Measurements from ENCODE around the gene SLC44A3. TPM values are rescaled to one million over a fixed set of nuclear protein-coding genes. Genes with fewer than 3 reads are reported as not detected.

The SLC44A3 gene
- polyA plus RNA-seq, 2 of the 4 experiments (the other 2 are of a cell fraction) = 1.9 to 5.4 TPM

DNA sequence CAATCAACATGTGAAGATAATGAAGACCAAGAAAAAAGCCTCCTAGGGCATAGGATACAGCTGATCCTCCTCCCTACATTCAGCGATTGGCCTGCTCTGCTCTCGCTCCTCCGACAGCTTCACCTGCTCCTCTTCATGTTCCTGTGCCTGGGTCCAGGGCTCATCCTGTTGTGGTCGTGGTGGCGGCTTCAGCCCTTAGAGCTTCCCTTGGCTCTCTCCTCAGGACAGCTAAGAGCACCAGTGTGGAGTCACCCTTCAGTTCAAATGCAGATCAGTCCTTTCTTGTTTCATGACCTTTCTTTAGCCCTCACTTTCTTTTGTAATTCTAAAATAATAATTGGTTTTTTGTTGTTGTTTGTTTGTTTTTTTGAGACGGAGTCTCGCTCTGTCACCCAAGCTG, 88.0 kb downstream of the SLC44A3 start:
- H3K4me3 ChIP-seq = no peak overlapping the region
- DNase-seq (ENCODE audit: low read depth in 1 of 2, low spot score in 1 of 2) (no peak), FAIRE-seq (no peak), ATAC-seq (no peak)
- H3K4me1 ChIP-seq = peaks cover 13% of the 10 kb centered on the region; the same call in 2 of the 3 replicates
- no peak overlapping the region for H3K27ac ChIP-seq
- no peaks in the 10 kb centered on the region for H3K9me3 ChIP-seq
- 95% methylated on average over 7 of the region's 7 CpGs for WGBS (ENCODE audit: missing lambda C conversion rate)
- ChIA-PET POLR2A (no interaction called here), CTCF (interaction anchor here (2.1 to 4.3 kb wide), 2 partner anchors 54 to 120 kb away, joined by 6 to 19 read pairs; no protein-coding TSS in a partner anchor)
- no peak for TF ChIP-seq MAFK (IDR thresholded peaks at IDR 0.05; ENCODE audit: partially characterized antibody)
- TF ChIP-seq, protein P1, sequence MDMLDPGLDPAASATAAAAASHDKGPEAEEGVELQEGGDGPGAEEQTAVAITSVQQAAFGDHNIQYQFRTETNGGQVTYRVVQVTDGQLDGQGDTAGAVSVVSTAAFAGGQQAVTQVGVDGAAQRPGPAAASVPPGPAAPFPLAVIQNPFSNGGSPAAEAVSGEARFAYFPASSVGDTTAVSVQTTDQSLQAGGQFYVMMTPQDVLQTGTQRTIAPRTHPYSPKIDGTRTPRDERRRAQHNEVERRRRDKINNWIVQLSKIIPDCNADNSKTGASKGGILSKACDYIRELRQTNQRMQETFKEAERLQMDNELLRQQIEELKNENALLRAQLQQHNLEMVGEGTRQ (IDR thresholded peaks at IDR 0.05) = no peak
- TF ChIP-seq, protein P2, sequence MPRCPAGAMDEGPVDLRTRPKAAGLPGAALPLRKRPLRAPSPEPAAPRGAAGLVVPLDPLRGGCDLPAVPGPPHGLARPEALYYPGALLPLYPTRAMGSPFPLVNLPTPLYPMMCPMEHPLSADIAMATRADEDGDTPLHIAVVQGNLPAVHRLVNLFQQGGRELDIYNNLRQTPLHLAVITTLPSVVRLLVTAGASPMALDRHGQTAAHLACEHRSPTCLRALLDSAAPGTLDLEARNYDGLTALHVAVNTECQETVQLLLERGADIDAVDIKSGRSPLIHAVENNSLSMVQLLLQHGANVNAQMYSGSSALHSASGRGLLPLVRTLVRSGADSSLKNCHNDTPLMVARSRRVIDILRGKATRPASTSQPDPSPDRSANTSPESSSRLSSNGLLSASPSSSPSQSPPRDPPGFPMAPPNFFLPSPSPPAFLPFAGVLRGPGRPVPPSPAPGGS (IDR thresholded peaks at IDR 0.05) = no peak
- no peak for TF ChIP-seq MAZ (IDR thresholded peaks at IDR 0.05; ENCODE audit: borderline replicate concordance, low read depth, low read length)
- no peak for TF ChIP-seq KDM1A (IDR thresholded peaks at IDR 0.05; ENCODE audit: low read depth)
- TF ChIP-seq HDAC2 (IDR thresholded peaks at IDR 0.05) = no peak
- no peak for TF ChIP-seq TP53 (CRISPR knock-in tag; IDR thresholded peaks at IDR 0.05)
- TF ChIP-seq KDM5A (IDR thresholded peaks at IDR 0.05) = no peak
- no peak overlapping the region for H3K4me2 ChIP-seq

DNA sequence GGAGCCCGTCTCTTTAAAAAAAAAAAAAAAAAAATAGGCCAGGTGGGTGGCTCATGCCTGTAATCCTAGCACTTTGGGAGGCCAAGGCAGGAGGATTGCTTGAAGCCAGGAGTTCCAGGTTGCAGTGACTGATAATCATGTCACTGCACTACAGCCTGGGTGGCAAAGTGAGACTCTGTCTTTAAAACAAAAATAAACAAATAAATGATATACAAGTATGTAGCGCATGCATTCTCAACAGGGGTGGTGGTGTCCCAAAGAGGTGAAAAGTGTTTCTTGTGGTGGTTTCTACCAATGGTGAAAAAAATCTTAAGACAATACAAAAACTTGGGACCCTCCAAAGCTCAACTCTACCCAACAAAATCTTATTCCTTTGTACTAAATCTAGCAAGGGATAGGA, 88.8 kb downstream of the SLC44A3 start:
- FAIRE-seq = no peak
- ChIA-PET CTCF (interaction anchor here (0.6 to 4.3 kb wide), 7 partner anchors 12 to 156 kb away, joined by 3 to 19 read pairs (median 5); no protein-coding TSS in a partner anchor), POLR2A (no interaction called here)
- DNase-seq (ENCODE audit: low read depth in 1 of 2, low spot score in 1 of 2) = no peak
- Histone ChIP-seq H3K4me1 (peaks cover 5% of the 10 kb centered on the region; the same call in 2 of the 3 replicates), H3K27ac (no peak overlapping the region), H3K4me2 (no peak overlapping the region), H3K9me3 (no peaks in the 10 kb centered on the region), H3K4me3 (no peak overlapping the region)
- 95% methylated on average over 2 of the region's 2 CpGs for WGBS (ENCODE audit: missing lambda C conversion rate)
- no peak for ATAC-seq
- no peak for TF ChIP-seq HOXA7 (CRISPR knock-in tag; IDR thresholded peaks at IDR 0.05)
- no peak for TF ChIP-seq EHMT2 (IDR thresholded peaks at IDR 0.05; ENCODE audit: low read depth)
- no peak for TF ChIP-seq CHD4 (IDR thresholded peaks at IDR 0.05; ENCODE audit: borderline replicate concordance)
- no peak for TF ChIP-seq GATA3 (IDR thresholded peaks at IDR 0.05; ENCODE audit: borderline replicate concordance)
- TF ChIP-seq ZFP36 (IDR thresholded peaks at IDR 0.05; ENCODE audit: borderline replicate concordance, partially characterized antibody) = no peak
- TF ChIP-seq, protein P3, sequence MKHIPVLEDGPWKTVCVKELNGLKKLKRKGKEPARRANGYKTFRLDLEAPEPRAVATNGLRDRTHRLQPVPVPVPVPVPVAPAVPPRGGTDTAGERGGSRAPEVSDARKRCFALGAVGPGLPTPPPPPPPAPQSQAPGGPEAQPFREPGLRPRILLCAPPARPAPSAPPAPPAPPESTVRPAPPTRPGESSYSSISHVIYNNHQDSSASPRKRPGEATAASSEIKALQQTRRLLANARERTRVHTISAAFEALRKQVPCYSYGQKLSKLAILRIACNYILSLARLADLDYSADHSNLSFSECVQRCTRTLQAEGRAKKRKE (CRISPR knock-in tag; IDR thresholded peaks at IDR 0.05; ENCODE audit: low read depth) = no peak
- TF ChIP-seq FOSL2 (IDR thresholded peaks at IDR 0.05) = no peak
- TF ChIP-seq FOSL2 (CRISPR knock-in tag; IDR thresholded peaks at IDR 0.05) = no peak
- TF ChIP-seq TP53 (CRISPR knock-in tag; IDR thresholded peaks at IDR 0.05) = no peak
- TF ChIP-seq ZC3H11A (IDR thresholded peaks at IDR 0.05) = no peak

DNA sequence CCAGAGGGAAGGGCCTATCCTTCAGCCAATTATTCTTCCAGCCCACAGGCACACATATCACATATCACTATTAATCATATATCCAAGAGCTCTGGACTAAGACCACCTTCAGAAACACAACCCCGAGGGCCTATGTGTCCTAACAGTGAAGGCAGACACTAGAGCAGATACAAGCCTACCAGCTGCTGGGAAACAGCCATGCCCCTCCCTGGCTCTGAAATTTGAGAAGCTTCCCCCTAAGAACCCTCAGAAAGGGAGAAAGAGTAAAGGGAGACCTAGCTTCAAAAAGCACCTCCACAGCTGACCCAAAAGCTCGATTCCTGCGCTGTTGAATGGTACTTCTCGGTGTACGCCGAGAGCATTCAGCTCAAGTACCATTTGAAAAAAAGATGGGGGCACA, 89.3 kb downstream of the SLC44A3 start:
- Histone ChIP-seq H3K9me3 (no peaks in the 10 kb centered on the region), H3K4me1 (peaks cover 5% of the 10 kb centered on the region; the same call in 1 of the 3 replicates), H3K27ac (no peak overlapping the region), H3K4me2 (no peak overlapping the region), H3K4me3 (no peak overlapping the region)
- ChIA-PET POLR2A (no interaction called here), CTCF (interaction anchor here (0.6 to 4.3 kb wide), 10 partner anchors 10 to 155 kb away, joined by 3 to 19 read pairs (median 4); no protein-coding TSS in a partner anchor)
- ATAC-seq (no peak), FAIRE-seq (no peak), DNase-seq (ENCODE audit: low read depth in 1 of 2, low spot score in 1 of 2) (no peak)
- TF ChIP-seq CBX2 (IDR thresholded peaks at IDR 0.05; ENCODE audit: borderline replicate concordance, low read depth) (no peak), KDM1A (IDR thresholded peaks at IDR 0.05; ENCODE audit: low read depth) (no peak)
- TF ChIP-seq, protein P4, sequence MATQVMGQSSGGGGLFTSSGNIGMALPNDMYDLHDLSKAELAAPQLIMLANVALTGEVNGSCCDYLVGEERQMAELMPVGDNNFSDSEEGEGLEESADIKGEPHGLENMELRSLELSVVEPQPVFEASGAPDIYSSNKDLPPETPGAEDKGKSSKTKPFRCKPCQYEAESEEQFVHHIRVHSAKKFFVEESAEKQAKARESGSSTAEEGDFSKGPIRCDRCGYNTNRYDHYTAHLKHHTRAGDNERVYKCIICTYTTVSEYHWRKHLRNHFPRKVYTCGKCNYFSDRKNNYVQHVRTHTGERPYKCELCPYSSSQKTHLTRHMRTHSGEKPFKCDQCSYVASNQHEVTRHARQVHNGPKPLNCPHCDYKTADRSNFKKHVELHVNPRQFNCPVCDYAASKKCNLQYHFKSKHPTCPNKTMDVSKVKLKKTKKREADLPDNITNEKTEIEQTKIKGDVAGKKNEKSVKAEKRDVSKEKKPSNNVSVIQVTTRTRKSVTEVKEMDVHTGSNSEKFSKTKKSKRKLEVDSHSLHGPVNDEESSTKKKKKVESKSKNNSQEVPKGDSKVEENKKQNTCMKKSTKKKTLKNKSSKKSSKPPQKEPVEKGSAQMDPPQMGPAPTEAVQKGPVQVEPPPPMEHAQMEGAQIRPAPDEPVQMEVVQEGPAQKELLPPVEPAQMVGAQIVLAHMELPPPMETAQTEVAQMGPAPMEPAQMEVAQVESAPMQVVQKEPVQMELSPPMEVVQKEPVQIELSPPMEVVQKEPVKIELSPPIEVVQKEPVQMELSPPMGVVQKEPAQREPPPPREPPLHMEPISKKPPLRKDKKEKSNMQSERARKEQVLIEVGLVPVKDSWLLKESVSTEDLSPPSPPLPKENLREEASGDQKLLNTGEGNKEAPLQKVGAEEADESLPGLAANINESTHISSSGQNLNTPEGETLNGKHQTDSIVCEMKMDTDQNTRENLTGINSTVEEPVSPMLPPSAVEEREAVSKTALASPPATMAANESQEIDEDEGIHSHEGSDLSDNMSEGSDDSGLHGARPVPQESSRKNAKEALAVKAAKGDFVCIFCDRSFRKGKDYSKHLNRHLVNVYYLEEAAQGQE (IDR thresholded peaks at IDR 0.05) = no peak
- 97% methylated on average over 6 of the region's 6 CpGs for whole genome bisulfite sequencing (ENCODE audit: missing lambda C conversion rate)
